Liver (tissue), 3 donors: ENCODE measurements around the gene PLPPR5.

Experiments
- EGR1 ChIP-seq, 2 donors: IDR thresholded peaks; 2 replicates each; pipeline ENCODE4 v1.6.1; 2016 to 2018; ENCODE audit warnings: antibody characterized with exemption in 2 of 2, low read depth in 2 of 2
- FOXA1 ChIP-seq: IDR thresholded peaks from 2 replicates; pipeline ENCODE4 v1.6.1; 2016; ENCODE audit warnings: antibody characterized with exemption
- GABPA ChIP-seq, 2 donors: IDR thresholded peaks in 1 of 2; conservative IDR thresholded peaks in 1 of 2; 2 replicates each; pipeline ENCODE4 v1.6.1; 2016; ENCODE audit warnings: antibody characterized with exemption in 2 of 2, mild to moderate bottlenecking in 1 of 2, moderate library complexity in 1 of 2
- HNF4A ChIP-seq, 2 donors: conservative IDR thresholded peaks; 2 replicates each; pipeline ENCODE4 v1.6.1; 2016; ENCODE audit warnings: antibody characterized with exemption in 2 of 2, mild to moderate bottlenecking in 2 of 2
- JUND ChIP-seq, 2 donors: IDR thresholded peaks; 2 replicates each; pipeline ENCODE4 v1.6.1; 2016; ENCODE audit warnings: antibody characterized with exemption in 2 of 2
- RAD21 ChIP-seq, 2 donors: IDR thresholded peaks; 2 replicates each; pipeline ENCODE4 v1.6.1; 2016; ENCODE audit warnings: antibody characterized with exemption in 2 of 2, mild to moderate bottlenecking in 2 of 2
- SP1 ChIP-seq: IDR thresholded peaks from 2 replicates; pipeline ENCODE4 v1.6.1; 2018; ENCODE audit warnings: antibody characterized with exemption, mild to moderate bottlenecking
- TAF1 ChIP-seq: conservative IDR thresholded peaks from 2 replicates; pipeline ENCODE4 v1.6.1; 2016; ENCODE audit warnings: antibody characterized with exemption, mild to moderate bottlenecking
- YY1 ChIP-seq: IDR thresholded peaks from 2 replicates; pipeline ENCODE4 v1.6.1; 2016; ENCODE audit warnings: antibody characterized with exemption, mild to moderate bottlenecking
- TF ChIP-seq, protein P1 (sequence below): fragments of 150-350 bp; IDR thresholded peaks from 2 replicates; pipeline ENCODE4 v1.5.1; 2017; ENCODE audit warnings: improper control_type of control experiment, low read depth, low read length; ENCODE audit not compliant: missing input control
- TF ChIP-seq, protein P2 (sequence below): IDR thresholded peaks from 2 replicates; pipeline ENCODE4 v1.6.1; 2016; ENCODE audit warnings: antibody characterized with exemption
- TF ChIP-seq, protein P3 (sequence below): IDR thresholded peaks from 2 replicates; pipeline ENCODE4 v1.6.1; 2016; ENCODE audit warnings: antibody characterized with exemption
- TF ChIP-seq, protein P4 (sequence below): IDR thresholded peaks from 2 replicates; pipeline ENCODE4 v1.6.1; 2016; ENCODE audit warnings: antibody characterized with exemption
- TF ChIP-seq, protein P5 (sequence below): IDR thresholded peaks from 2 replicates; pipeline ENCODE4 v1.6.1; 2016; ENCODE audit warnings: antibody characterized with exemption, mild to moderate bottlenecking
- donor health status: healthy.
- donor health status: healthy.

DNA sequence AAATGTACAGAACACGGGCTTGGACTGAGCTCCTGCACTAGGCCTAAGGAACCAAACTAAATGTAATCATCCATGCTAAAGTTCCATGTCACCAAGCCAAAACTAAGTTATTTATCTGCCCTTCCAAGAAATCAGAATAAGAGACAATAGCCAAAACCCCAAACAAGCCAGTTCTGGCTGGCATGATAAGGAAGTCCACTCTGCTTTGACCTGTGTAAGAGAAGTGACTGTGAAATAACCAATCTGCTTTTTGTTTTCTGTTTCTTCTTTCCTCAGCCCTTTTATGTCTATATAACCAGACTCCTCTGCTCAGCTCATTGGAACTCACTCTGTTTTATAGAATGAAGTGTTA is 15.1 kb downstream of the PLPPR5 start:
- TF ChIP-seq GABPA (IDR thresholded peaks at IDR 0.05 in 1 of 2, conservative IDR thresholded peaks at IDR 0.05 in 1 of 2), result no peak
- no peak for TF ChIP-seq YY1
- TF ChIP-seq, protein P1, sequence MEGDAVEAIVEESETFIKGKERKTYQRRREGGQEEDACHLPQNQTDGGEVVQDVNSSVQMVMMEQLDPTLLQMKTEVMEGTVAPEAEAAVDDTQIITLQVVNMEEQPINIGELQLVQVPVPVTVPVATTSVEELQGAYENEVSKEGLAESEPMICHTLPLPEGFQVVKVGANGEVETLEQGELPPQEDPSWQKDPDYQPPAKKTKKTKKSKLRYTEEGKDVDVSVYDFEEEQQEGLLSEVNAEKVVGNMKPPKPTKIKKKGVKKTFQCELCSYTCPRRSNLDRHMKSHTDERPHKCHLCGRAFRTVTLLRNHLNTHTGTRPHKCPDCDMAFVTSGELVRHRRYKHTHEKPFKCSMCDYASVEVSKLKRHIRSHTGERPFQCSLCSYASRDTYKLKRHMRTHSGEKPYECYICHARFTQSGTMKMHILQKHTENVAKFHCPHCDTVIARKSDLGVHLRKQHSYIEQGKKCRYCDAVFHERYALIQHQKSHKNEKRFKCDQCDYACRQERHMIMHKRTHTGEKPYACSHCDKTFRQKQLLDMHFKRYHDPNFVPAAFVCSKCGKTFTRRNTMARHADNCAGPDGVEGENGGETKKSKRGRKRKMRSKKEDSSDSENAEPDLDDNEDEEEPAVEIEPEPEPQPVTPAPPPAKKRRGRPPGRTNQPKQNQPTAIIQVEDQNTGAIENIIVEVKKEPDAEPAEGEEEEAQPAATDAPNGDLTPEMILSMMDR, result no peak
- TF ChIP-seq, protein P2, sequence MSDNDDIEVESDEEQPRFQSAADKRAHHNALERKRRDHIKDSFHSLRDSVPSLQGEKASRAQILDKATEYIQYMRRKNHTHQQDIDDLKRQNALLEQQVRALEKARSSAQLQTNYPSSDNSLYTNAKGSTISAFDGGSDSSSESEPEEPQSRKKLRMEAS, result no peak
- no peak for TF ChIP-seq SP1
- TF ChIP-seq, protein P3, sequence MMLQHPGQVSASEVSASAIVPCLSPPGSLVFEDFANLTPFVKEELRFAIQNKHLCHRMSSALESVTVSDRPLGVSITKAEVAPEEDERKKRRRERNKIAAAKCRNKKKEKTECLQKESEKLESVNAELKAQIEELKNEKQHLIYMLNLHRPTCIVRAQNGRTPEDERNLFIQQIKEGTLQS, result no peak
- TF ChIP-seq, protein P4, sequence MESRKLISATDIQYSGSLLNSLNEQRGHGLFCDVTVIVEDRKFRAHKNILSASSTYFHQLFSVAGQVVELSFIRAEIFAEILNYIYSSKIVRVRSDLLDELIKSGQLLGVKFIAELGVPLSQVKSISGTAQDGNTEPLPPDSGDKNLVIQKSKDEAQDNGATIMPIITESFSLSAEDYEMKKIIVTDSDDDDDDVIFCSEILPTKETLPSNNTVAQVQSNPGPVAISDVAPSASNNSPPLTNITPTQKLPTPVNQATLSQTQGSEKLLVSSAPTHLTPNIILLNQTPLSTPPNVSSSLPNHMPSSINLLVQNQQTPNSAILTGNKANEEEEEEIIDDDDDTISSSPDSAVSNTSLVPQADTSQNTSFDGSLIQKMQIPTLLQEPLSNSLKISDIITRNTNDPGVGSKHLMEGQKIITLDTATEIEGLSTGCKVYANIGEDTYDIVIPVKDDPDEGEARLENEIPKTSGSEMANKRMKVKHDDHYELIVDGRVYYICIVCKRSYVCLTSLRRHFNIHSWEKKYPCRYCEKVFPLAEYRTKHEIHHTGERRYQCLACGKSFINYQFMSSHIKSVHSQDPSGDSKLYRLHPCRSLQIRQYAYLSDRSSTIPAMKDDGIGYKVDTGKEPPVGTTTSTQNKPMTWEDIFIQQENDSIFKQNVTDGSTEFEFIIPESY, result no peak
- TF ChIP-seq, protein P5, sequence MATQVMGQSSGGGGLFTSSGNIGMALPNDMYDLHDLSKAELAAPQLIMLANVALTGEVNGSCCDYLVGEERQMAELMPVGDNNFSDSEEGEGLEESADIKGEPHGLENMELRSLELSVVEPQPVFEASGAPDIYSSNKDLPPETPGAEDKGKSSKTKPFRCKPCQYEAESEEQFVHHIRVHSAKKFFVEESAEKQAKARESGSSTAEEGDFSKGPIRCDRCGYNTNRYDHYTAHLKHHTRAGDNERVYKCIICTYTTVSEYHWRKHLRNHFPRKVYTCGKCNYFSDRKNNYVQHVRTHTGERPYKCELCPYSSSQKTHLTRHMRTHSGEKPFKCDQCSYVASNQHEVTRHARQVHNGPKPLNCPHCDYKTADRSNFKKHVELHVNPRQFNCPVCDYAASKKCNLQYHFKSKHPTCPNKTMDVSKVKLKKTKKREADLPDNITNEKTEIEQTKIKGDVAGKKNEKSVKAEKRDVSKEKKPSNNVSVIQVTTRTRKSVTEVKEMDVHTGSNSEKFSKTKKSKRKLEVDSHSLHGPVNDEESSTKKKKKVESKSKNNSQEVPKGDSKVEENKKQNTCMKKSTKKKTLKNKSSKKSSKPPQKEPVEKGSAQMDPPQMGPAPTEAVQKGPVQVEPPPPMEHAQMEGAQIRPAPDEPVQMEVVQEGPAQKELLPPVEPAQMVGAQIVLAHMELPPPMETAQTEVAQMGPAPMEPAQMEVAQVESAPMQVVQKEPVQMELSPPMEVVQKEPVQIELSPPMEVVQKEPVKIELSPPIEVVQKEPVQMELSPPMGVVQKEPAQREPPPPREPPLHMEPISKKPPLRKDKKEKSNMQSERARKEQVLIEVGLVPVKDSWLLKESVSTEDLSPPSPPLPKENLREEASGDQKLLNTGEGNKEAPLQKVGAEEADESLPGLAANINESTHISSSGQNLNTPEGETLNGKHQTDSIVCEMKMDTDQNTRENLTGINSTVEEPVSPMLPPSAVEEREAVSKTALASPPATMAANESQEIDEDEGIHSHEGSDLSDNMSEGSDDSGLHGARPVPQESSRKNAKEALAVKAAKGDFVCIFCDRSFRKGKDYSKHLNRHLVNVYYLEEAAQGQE, result no peak
- TF ChIP-seq RAD21 (IDR thresholded peaks at IDR 0.05), result no peak
- no peak for TF ChIP-seq JUND (IDR thresholded peaks at IDR 0.05)
- TF ChIP-seq FOXA1, result no peak
- no peak for TF ChIP-seq EGR1 (IDR thresholded peaks at IDR 0.05; ENCODE audit: low read depth in 2 of 2)
- TF ChIP-seq HNF4A (conservative IDR thresholded peaks at IDR 0.05), result no peak
- no peak for TF ChIP-seq TAF1
